Caco-2 (cell line): ENCODE measurements around the gene NBAS. TPM values are rescaled to one million over a fixed set of nuclear protein-coding genes. Genes with fewer than 3 reads are reported as not detected.

ENCODE experiments used
- BruUV-seq: library from RNA; stranded (reverse); fragments of 400-500 nt; replicated peaks from 2 replicates; lab custom pipeline; 2021; lab: Mats Ljungman, UMichigan
- CTCF ChIA-PET: fragments of 300-600 bp; sonication (Branson Sonifier 250); formaldehyde crosslinking; loops from one replicate; lab custom pipeline; 2022; ENCODE audit warnings: antibody characterized with exemption; lab: Charles Lee
- POLR2A ChIA-PET: fragments of 300-600 bp; sonication (Branson Sonifier 250); formaldehyde crosslinking; loops from one replicate; lab custom pipeline; 2022; ENCODE audit warnings: antibody characterized with exemption; lab: Charles Lee
- DNase-seq, 2 experiments: peaks; one replicate each; pipeline versions ENCODE4 v3.0.0 to v3.0.0-alpha.2; 2020 to 2022
- H3K27me3 ChIP-seq: replicated peaks from 2 replicates; pipeline ENCODE4 v1.6.0; 2011; ENCODE audit warnings: low read length; ENCODE audit not compliant: control insufficient read depth, insufficient read depth
- H3K36me3 ChIP-seq: 2 replicates; pipeline ENCODE4 v1.5.1; 2011; ENCODE audit warnings: low read length; ENCODE audit not compliant: control insufficient read depth, insufficient read depth
- H3K4me1 ChIP-seq: fragments of 250-450 bp; sonication (Bioruptor Pico); 2 replicates; pipeline ENCODE4 v1.5.1; 2020; ENCODE audit warnings: mild to moderate bottlenecking
- H3K4me3 ChIP-seq: 2 replicates; pipeline ENCODE4 v1.5.1; 2011; ENCODE audit warnings: low read depth, mild to moderate bottlenecking, control low read depth, low read length
- H3K9me3 ChIP-seq: fragments of 250-450 bp; sonication (Bioruptor Pico); 2 replicates; pipeline ENCODE4 v1.5.1; 2020; ENCODE audit warnings: mild to moderate bottlenecking, moderate library complexity
- H3K27ac Mint-ChIP-seq: one replicate; pipeline ENCODE4 v1.8.0; 2022; ENCODE audit warnings: mixed read lengths; ENCODE audit not compliant: unreplicated experiment
- H3K27me3 Mint-ChIP-seq: one replicate; pipeline ENCODE4 v1.8.0; 2022; ENCODE audit warnings: mixed read lengths; ENCODE audit not compliant: insufficient read depth, unreplicated experiment
- H3K36me3 Mint-ChIP-seq: one replicate; pipeline ENCODE4 v1.8.0; 2022; ENCODE audit warnings: mild to moderate bottlenecking, mixed read lengths; ENCODE audit not compliant: insufficient read depth, unreplicated experiment
- H3K4me1 Mint-ChIP-seq: one replicate; pipeline ENCODE4 v1.8.0; 2022; ENCODE audit warnings: low read depth, mixed read lengths; ENCODE audit not compliant: unreplicated experiment
- H3K4me3 Mint-ChIP-seq: one replicate; pipeline ENCODE4 v1.8.0; 2022; ENCODE audit warnings: mild to moderate bottlenecking, moderate library complexity, mixed read lengths; ENCODE audit not compliant: unreplicated experiment
- H3K9me3 Mint-ChIP-seq: one replicate; pipeline ENCODE4 v1.8.0; 2022; ENCODE audit warnings: mixed read lengths; ENCODE audit not compliant: unreplicated experiment
- intact Hi-C: fragments of 100-400 bp; cut with micrococcal nuclease; formaldehyde crosslinking; loops from one replicate; pipeline ENCODE4 v1.10.0; 2022; ENCODE audit not compliant: unreplicated experiment
- total RNA-seq: library from RNA; stranded (reverse); gene quantifications from 2 replicates; pipeline ENCODE4 v1.2.3, GENCODE V29; 2022
- TF ChIP-seq, protein P1 (sequence below), 2 experiments: fragments of 200-600 bp in 1 of 2; IDR thresholded peaks; 1 replicate in 1 of 2; 2 replicates in 1 of 2; pipeline versions ENCODE4 v1.5.1 to v1.8.0; 2011 to 2022; ENCODE audit warnings: antibody characterized with exemption in 1 of 2, control low read depth in 1 of 2, inconsistent platforms in 1 of 2, low read depth in 1 of 2, low read length in 1 of 2, mild to moderate bottlenecking in 1 of 2, moderate library complexity in 1 of 2; ENCODE audit not compliant: insufficient read depth in 1 of 2, severe bottlenecking in 1 of 2, unreplicated experiment in 1 of 2

Gene NBAS
- total RNA-seq, 1 experiment from 2014 or later = 31.1 TPM

DNA sequence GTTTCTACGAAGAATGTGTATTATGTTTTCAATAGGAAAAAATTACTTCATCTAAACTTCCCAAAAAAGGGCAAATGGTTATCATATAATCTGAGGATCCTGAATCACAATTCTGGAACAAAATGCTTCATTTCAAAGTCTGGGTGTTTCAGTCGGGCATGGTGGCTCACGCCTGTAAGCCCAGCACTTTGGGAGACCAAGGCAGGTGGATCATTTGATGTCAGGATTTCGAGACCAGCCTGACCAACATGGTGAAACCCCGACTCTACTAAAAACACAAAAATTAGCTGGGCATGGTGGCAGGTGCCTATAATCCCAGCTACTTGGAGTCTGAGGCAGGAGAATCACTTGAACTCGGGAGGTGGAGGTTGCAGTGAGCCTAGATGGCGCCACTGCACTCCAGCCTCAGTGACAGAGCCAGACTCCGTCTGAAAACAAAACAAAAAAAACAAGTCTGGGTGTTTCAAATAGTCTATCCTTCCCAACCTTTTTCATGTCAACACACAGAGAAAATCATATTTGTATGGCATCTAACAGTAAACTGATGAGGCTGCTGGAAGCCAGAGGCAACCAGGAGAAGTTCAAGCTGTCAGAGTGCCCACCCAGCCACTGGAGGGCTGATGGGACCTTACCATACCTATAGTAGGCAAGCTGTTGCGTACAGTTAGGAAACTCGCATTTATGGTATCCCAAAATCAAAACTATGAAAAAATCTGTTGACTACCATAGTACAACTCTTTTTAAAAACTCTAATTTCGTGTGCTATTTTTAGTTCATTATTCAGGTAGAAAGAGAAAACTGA, 14.6 kb downstream of the NBAS start:
- DNase-seq = peak in 1 of 2 experiments; percentile 29
- intact Hi-C loops = loop anchor here (2.0 kb wide), 1 partner anchor 44 kb away; the partner anchor contains the start of gene DDX1
- Mint-ChIP-seq H3K4me1 (no peaks in the 10 kb centered on the region), H3K4me3 (no peak overlapping the region), H3K9me3 (no peaks in the 10 kb centered on the region), H3K27me3 (no peaks in the 10 kb centered on the region), H3K36me3 (no peaks in the 10 kb centered on the region), H3K27ac (no peak overlapping the region)
- CTCF ChIA-PET = interaction anchor here (0.7 to 1.3 kb wide), 3 partner anchors 14 to 118 kb away, joined by 3 to 4 read pairs (median 4); partner anchors contain the start of gene NBAS
- no peaks in the 10 kb centered on the region for H3K27me3 ChIP-seq
- H3K4me3 ChIP-seq = no peak overlapping the region
- POLR2A ChIA-PET = no interaction called here
- H3K9me3 ChIP-seq = no peaks in the 10 kb centered on the region
- H3K4me1 ChIP-seq = no peaks in the 10 kb centered on the region
- BruUV-seq = no TSS peak
- no peaks in the 10 kb centered on the region for H3K36me3 ChIP-seq
- TF ChIP-seq, protein P1, sequence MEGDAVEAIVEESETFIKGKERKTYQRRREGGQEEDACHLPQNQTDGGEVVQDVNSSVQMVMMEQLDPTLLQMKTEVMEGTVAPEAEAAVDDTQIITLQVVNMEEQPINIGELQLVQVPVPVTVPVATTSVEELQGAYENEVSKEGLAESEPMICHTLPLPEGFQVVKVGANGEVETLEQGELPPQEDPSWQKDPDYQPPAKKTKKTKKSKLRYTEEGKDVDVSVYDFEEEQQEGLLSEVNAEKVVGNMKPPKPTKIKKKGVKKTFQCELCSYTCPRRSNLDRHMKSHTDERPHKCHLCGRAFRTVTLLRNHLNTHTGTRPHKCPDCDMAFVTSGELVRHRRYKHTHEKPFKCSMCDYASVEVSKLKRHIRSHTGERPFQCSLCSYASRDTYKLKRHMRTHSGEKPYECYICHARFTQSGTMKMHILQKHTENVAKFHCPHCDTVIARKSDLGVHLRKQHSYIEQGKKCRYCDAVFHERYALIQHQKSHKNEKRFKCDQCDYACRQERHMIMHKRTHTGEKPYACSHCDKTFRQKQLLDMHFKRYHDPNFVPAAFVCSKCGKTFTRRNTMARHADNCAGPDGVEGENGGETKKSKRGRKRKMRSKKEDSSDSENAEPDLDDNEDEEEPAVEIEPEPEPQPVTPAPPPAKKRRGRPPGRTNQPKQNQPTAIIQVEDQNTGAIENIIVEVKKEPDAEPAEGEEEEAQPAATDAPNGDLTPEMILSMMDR (IDR thresholded peaks at IDR 0.05; ENCODE audit: insufficient read depth in 1 of 2, low read depth in 1 of 2, low read length in 1 of 2, severe bottlenecking in 1 of 2, unreplicated experiment in 1 of 2) = peak; percentile 27 to 31

DNA sequence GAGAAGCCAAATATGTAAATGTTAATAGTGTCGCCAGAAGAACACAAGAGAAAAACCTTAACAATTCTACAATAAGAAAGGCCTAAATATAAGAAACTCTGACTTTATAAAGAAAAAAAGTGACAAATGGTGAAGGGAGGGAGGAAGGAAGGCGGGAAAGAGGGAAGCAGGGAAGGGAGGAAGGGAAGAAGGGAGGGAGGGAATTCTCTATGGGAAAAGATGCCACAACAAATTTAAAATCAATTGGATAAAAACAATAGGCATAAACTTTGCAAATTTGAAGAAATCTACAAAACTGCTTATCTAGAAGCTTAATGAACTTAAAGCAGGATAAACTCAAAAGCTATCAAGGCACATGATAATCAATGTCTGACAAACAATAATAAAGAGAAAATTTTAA, 16.9 kb downstream of the NBAS start:
- DNase-seq = no peak
- H3K27ac Mint-ChIP-seq = no peak overlapping the region
- H3K36me3 ChIP-seq = no peaks in the 10 kb centered on the region
- no peaks in the 10 kb centered on the region for H3K27me3 Mint-ChIP-seq
- CTCF ChIA-PET = no interaction called here
- H3K36me3 Mint-ChIP-seq = peaks cover 5% of the 10 kb centered on the region
- TF ChIP-seq, protein P1 (IDR thresholded peaks at IDR 0.05; ENCODE audit: insufficient read depth in 1 of 2, low read depth in 1 of 2, low read length in 1 of 2, severe bottlenecking in 1 of 2, unreplicated experiment in 1 of 2) = no peak
- POLR2A ChIA-PET = no interaction called here
- H3K4me1 ChIP-seq = no peaks in the 10 kb centered on the region
- no peaks in the 10 kb centered on the region for H3K9me3 Mint-ChIP-seq
- intact Hi-C loops = no loop called here
- H3K9me3 ChIP-seq = no peaks in the 10 kb centered on the region
- H3K4me3 Mint-ChIP-seq = no peak overlapping the region
- no peaks in the 10 kb centered on the region for H3K4me1 Mint-ChIP-seq
- BruUV-seq = no TSS peak
- H3K27me3 ChIP-seq = no peaks in the 10 kb centered on the region
- no peak overlapping the region for H3K4me3 ChIP-seq

DNA sequence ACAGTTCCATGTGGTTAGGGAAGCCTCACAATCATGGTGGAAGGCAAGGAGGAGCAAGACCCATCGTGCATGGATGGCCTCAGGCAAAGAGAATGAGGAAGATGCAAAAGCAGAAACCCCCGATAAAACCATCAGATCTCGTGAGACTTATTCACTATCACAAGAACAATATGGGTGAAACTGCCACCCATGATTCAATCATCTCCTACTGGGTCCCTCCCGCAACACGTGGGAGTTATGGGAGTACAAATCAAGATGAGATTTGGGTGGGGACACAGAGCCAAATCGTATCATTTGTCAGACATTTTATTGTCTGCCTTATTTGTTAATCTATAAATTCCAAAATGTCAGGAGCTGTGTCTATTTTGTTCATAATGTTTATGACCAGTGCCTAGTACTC, 17.6 kb downstream of the NBAS start:
- peaks cover 5% of the 10 kb centered on the region for H3K36me3 Mint-ChIP-seq

More for the DNA sequence above, 17.6 kb downstream of the NBAS start:
- CTCF ChIA-PET = no interaction called here
- Histone ChIP-seq H3K4me3 (no peak overlapping the region), H3K36me3 (no peaks in the 10 kb centered on the region), H3K4me1 (no peaks in the 10 kb centered on the region), H3K9me3 (no peaks in the 10 kb centered on the region), H3K27me3 (no peaks in the 10 kb centered on the region)
- H3K27ac Mint-ChIP-seq = no peak overlapping the region
- POLR2A ChIA-PET = no interaction called here
- no peak overlapping the region for H3K4me3 Mint-ChIP-seq
- H3K27me3 Mint-ChIP-seq = no peaks in the 10 kb centered on the region
- TF ChIP-seq, protein P1 (IDR thresholded peaks at IDR 0.05; ENCODE audit: insufficient read depth in 1 of 2, low read depth in 1 of 2, low read length in 1 of 2, severe bottlenecking in 1 of 2, unreplicated experiment in 1 of 2) = no peak
- no TSS peak for BruUV-seq
- no peaks in the 10 kb centered on the region for H3K9me3 Mint-ChIP-seq
- DNase-seq = no peak
- H3K4me1 Mint-ChIP-seq = no peaks in the 10 kb centered on the region
- intact Hi-C loops = no loop called here
